GM19193 (cell line): Measurements from ENCODE around the gene HPGD.

ENCODE experiments used
- POLR2A ChIP-seq: IDR thresholded peaks from 4 replicates; pipeline ENCODE4 v1.6.1; 2011; ENCODE audit not compliant: insufficient read depth, insufficient read length; ENCODE audit errors: extremely low read depth

Gene HPGD

GRCh38 chr4:174522183-174523024 lies at the start of gene HPGD:
HPGD (minus strand) TSS chr4:174522488; CDS start chr4:174522451, 37 bp downstream.
- TF ChIP-seq POLR2A = no peak

DNA sequence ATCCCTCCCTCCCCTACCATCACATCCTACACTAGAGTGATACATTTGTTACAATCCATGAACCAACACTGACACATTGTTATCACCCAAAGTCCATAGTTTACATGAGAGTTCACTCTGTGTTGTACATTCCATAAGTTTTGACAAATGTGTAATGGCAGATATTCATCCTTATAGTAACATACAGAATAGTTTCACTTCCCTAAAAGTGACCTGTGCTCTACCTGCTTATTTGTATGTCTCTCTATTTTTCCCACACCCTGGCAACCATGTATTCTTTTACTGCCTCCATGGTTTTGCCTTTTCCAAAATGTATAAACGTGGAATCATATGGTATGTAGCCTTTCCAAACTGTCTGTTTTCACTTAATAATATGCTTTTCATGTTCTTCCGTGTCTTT lies 42.2 kb upstream of the HPGD start:
- TF ChIP-seq POLR2A = no peak

DNA sequence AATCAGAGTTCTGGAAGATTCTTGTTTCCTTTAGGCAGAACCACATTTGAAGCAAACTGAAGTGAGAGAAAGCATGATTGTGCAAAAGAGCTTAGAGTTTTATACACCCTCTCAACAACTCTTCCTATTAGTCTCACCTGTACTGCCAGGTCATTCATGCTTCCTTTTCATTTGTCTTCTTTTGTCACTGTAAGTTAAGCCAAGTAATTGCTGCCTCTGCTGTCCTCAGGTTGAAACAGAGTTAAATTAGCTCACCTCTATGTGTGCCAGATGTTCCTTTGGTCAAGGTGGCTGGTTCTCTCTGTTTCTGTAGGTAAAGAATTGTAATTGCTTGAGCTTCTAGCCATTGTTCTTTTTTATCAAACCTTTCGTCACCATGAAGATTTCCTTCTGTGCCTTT lies 41.1 kb upstream of the HPGD start:
- no peak for TF ChIP-seq POLR2A

GRCh38 chr4:174561560-174561959 lies 39.3 kb upstream of the HPGD start:
- TF ChIP-seq POLR2A = no peak

DNA sequence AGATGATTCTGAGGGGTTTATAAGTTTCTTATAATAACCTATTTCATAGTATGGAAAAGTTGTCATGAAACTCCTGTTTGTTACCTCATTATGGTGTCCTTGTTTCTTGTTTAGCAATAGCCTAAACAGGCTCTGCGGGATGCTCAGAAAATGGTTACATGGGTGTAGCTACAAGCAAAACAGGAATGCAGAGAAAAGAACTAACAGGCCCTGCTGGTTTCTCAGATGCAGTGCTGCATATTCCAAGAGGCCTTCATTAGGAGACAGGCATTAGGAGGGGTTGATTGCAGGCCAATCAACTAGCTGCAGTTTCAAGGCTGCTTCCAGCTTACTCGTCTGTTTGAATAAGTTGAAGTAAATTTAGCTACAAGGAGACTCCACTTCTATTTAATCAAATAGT lies 37.6 kb upstream of the HPGD start:
- no peak for TF ChIP-seq POLR2A

- no peak for TF ChIP-seq POLR2A
Measured at GRCh38 chr4:174555789-174556630, 33.7 kb upstream of the HPGD start.

- TF ChIP-seq POLR2A = no peak
Measured at GRCh38 chr4:174554231-174554728, 32.0 kb upstream of the HPGD start.

DNA sequence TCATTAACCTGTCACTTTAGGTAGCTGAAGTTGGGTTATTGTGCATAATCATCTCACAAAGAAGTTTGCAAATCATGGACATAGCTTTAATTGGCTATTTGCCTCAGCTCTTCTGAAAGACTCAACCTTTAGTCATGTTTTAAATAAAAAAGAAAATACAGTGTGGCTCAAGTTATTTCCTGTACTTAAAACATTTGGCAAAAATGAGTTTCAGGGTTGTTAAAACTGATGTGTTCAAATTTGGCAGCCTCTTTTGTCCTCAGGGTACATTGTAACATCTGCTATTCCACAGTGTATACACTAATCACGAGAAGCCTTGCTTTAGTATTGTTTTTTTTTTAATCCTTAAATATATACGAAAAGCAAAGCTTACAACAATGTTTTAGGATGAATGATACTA lies 31.5 kb upstream of the HPGD start:
- TF ChIP-seq POLR2A = no peak

DNA sequence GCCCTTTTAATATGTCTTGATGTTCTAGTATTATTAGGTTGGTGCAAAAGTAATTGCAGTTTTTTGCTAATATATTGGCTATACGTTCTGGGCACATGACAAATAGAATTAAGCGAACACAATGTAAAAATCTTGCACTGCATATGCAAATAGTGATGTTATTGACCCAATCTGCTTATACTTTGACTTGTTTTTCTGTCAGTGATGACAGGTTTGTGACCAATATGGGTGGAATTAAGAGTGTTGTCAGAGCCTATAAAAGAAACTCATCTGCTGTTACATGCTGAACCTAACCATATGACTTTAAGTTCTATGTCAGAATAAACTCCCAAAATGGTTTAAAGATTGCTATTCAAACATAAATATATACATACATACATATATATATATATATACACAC lies 30.7 kb upstream of the HPGD start:
- TF ChIP-seq POLR2A = no peak

DNA sequence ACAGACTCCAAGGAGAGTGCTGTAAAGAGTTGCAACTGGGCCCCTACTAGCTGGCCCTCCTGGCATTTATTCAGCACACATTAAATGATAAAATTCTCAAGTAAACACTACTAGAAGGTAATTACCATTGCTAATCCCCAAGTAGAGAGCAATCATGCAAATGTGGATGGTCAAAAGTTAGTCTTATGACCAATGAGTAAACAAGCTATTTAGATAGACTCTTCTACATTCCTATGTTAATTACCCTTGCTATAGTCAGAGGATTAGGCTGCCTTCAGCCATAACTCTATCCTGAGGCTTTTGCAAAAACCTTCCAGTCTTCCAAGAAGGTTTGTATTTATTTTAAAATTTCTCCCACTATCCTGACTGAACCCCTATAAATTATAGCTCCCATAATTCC lies 28.3 kb upstream of the HPGD start:
- TF ChIP-seq POLR2A = no peak

GRCh38 chr4:174549721-174550120 lies 27.4 kb upstream of the HPGD start:
- TF ChIP-seq POLR2A = no peak

DNA sequence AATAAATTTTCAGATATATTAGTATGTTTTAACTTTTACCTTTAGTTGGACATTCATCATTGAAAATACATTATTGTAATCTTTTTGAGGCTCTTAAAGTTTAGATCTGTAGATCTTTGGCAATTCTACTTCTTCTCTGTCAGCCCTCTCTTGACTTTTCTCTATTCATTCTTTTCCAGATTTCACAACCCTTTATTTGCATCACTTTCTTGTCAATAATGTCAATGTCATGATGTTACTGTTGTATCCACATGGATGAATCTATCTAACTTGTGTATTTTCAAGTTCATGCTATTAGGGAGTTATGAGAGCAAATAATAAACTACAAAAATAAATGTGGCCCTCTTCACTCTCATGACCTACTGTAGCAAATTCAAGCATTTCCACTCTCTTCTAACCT lies 23.0 kb upstream of the HPGD start:
- no peak for TF ChIP-seq POLR2A

GRCh38 chr4:174544496-174544895 lies 22.2 kb upstream of the HPGD start:
- no peak for TF ChIP-seq POLR2A

GRCh38 chr4:174540175-174540574 lies 17.9 kb upstream of the HPGD start:
- TF ChIP-seq POLR2A = no peak

DNA sequence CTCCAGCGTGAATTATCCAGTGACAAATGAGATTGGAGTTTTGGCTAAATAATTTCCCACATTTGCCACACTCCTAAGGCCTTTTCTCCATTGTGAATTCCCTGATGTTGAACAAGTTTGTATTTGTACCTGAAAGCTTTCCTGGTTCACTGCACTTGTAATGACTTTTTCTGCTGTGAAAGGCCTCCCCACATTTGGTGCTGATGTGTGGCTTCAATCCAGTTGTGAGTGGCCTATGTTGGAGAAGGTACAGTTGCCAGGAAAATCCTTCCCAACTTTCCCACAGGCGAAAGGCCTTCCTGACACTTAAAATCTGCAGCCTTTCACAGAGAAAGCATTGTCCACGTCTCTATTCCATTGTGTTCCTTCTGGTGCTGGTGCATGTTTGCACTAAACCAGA lies 17.3 kb upstream of the HPGD start:
- no peak for TF ChIP-seq POLR2A

GRCh38 chr4:174538876-174539250 lies 16.6 kb upstream of the HPGD start:
- no peak for TF ChIP-seq POLR2A
